Measurements from ENCODE around the gene STARD8.

The STARD8 gene

DNA sequence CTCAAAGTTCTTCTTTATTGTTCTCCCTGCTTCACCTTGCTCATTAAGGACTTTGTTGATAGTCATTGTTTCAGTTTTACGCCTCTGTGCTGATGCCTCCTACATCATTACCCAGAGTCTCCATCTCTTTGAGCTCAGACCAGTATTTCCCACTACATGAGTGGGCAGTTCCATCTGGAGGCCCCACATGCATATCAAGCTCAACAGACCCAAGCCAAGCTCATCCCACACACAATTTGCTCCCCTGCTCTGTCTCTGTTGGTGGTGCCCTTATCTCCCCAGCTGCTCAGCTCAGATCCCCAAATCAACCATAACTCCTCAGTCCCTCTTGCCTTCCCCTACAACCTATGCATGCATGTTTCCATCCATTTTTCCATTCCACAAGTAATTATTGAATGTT is 96.3 kb downstream of the STARD8 start:
- TF ChIP-seq, protein P1, sequence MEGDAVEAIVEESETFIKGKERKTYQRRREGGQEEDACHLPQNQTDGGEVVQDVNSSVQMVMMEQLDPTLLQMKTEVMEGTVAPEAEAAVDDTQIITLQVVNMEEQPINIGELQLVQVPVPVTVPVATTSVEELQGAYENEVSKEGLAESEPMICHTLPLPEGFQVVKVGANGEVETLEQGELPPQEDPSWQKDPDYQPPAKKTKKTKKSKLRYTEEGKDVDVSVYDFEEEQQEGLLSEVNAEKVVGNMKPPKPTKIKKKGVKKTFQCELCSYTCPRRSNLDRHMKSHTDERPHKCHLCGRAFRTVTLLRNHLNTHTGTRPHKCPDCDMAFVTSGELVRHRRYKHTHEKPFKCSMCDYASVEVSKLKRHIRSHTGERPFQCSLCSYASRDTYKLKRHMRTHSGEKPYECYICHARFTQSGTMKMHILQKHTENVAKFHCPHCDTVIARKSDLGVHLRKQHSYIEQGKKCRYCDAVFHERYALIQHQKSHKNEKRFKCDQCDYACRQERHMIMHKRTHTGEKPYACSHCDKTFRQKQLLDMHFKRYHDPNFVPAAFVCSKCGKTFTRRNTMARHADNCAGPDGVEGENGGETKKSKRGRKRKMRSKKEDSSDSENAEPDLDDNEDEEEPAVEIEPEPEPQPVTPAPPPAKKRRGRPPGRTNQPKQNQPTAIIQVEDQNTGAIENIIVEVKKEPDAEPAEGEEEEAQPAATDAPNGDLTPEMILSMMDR (IDR thresholded peaks at IDR 0.05; ENCODE audit: low read depth, low read length): no peak
- no peak for TF ChIP-seq EZH2phosphoT487 (IDR thresholded peaks at IDR 0.05; ENCODE audit: low read depth)
- no peak overlapping the region for H3K4me2 ChIP-seq (ENCODE audit: low read length)
- no peaks in the 10 kb centered on the region for H3K27me3 ChIP-seq (ENCODE audit: low read depth, low read length)

DNA sequence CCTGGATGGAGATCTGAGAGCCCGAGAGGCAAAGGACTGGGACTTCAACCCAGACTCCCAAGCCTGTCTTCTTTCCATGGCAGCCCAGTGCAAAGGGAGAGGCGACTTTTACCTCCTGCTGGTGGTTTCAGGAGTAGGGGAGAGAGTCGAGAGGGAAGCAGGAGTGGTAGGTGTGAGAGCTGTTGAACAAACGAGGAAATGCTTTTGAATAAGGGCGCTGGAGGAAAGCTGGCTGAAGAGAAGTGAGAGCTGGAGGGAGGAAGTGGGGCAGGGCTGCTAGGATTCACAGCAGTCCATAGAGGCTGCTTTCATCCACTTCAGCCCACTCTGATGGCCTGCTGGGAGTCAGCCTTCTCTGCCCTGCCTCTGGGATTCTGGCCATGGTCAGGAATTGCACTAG is 99.5 kb downstream of the STARD8 start:
- TF ChIP-seq EZH2phosphoT487 (IDR thresholded peaks at IDR 0.05; ENCODE audit: low read depth): no peak
- TF ChIP-seq, protein P1 (IDR thresholded peaks at IDR 0.05; ENCODE audit: low read depth, low read length): no peak
- H3K4me2 ChIP-seq (ENCODE audit: low read length): peak overlapping the region; percentile 28
- H3K9ac ChIP-seq (ENCODE audit: low read length): no peak overlapping the region
- H3K27me3 ChIP-seq (ENCODE audit: low read depth, low read length): no peaks in the 10 kb centered on the region
- no peaks in the 10 kb centered on the region for H3K79me2 ChIP-seq (ENCODE audit: low read length)
- no peaks in the 10 kb centered on the region for H4K20me1 ChIP-seq (ENCODE audit: insufficient read depth, low read length)
- H3K4me3 ChIP-seq (ENCODE audit: low read length): no peak overlapping the region
- H3K4me1 ChIP-seq (ENCODE audit: low read length): peaks cover 20% of the 10 kb centered on the region
- no peak overlapping the region for H3K27ac ChIP-seq (ENCODE audit: low read length)
- no peak overlapping the region for H2AFZ ChIP-seq (ENCODE audit: low read depth, low read length)
- H3K9me3 ChIP-seq (ENCODE audit: insufficient read depth, low read length): no peaks in the 10 kb centered on the region
- H3K36me3 ChIP-seq (replicated peaks; ENCODE audit: low read depth, low read length): no peaks in the 10 kb centered on the region

More for the DNA sequence above, 96.3 kb downstream of the STARD8 start:
- Histone ChIP-seq H3K79me2 (ENCODE audit: low read length) (no peaks in the 10 kb centered on the region), H3K4me3 (ENCODE audit: low read length) (no peak overlapping the region), H2AFZ (ENCODE audit: low read depth, low read length) (no peak overlapping the region), H3K27ac (ENCODE audit: low read length) (no peak overlapping the region), H3K9me3 (ENCODE audit: insufficient read depth, low read length) (no peaks in the 10 kb centered on the region), H3K4me1 (ENCODE audit: low read length) (peaks cover 10% of the 10 kb centered on the region), H3K36me3 (replicated peaks; ENCODE audit: low read depth, low read length) (no peaks in the 10 kb centered on the region), H3K9ac (ENCODE audit: low read length) (no peak overlapping the region), H4K20me1 (ENCODE audit: insufficient read depth, low read length) (no peaks in the 10 kb centered on the region)

DNA sequence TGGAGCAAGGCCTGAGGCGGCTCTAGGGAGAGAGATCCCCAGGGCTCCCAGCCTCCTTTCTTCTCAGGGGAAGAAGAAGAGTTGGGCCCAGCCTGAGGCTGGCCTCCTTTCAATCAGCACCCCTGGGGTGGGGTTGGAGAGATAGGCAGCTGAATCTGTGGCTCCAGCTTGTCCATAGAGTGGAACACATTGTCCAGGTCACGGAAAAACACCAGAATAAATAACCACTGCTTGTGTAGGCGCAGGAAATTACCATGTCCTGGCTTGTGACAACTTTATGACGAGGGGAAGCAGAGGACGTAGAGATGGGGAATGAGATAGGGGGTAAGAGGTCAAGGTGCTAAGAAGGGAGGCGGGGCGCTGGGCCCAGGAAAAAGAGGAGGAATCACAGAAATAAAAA is 100.6 kb downstream of the STARD8 start:
- Histone ChIP-seq H3K4me1 (ENCODE audit: low read length) (peaks cover 20% of the 10 kb centered on the region), H3K36me3 (replicated peaks; ENCODE audit: low read depth, low read length) (no peaks in the 10 kb centered on the region), H3K79me2 (ENCODE audit: low read length) (no peaks in the 10 kb centered on the region), H3K9ac (ENCODE audit: low read length) (no peak overlapping the region), H3K4me3 (ENCODE audit: low read length) (no peak overlapping the region), H2AFZ (ENCODE audit: low read depth, low read length) (no peak overlapping the region), H3K27me3 (ENCODE audit: low read depth, low read length) (no peaks in the 10 kb centered on the region), H4K20me1 (ENCODE audit: insufficient read depth, low read length) (no peaks in the 10 kb centered on the region), H3K27ac (ENCODE audit: low read length) (no peak overlapping the region), H3K9me3 (ENCODE audit: insufficient read depth, low read length) (no peaks in the 10 kb centered on the region), H3K4me2 (ENCODE audit: low read length) (no peak overlapping the region)
- TF ChIP-seq EZH2phosphoT487 (IDR thresholded peaks at IDR 0.05; ENCODE audit: low read depth): no peak
- TF ChIP-seq, protein P1 (IDR thresholded peaks at IDR 0.05; ENCODE audit: low read depth, low read length): no peak

DNA sequence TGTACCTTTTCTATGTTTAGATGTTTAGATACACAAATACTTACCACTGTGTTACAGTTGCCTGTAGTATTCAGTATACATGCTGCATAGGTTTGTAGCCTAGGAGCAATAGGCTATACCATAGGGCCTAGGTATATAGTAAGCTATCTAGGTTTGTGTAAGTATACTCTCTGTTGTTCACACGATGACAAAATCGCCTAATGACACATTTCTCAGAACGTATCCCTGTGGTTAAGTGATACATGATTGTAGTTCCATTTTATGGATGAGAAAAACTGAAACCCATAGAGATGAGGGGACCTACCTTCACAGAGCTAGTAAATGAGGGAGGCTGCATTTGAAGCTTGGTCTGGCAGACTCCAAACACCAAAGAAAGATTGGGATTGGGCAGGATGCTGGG is 102.0 kb downstream of the STARD8 start:
- H3K27ac ChIP-seq (ENCODE audit: low read length): no peak overlapping the region
- TF ChIP-seq EZH2phosphoT487 (IDR thresholded peaks at IDR 0.05; ENCODE audit: low read depth): no peak
- TF ChIP-seq, protein P1 (IDR thresholded peaks at IDR 0.05; ENCODE audit: low read depth, low read length): no peak
- no peak overlapping the region for H2AFZ ChIP-seq (ENCODE audit: low read depth, low read length)
- H3K9me3 ChIP-seq (ENCODE audit: insufficient read depth, low read length): no peaks in the 10 kb centered on the region
- no peak overlapping the region for H3K4me3 ChIP-seq (ENCODE audit: low read length)
- H3K79me2 ChIP-seq (ENCODE audit: low read length): no peaks in the 10 kb centered on the region
- no peaks in the 10 kb centered on the region for H3K27me3 ChIP-seq (ENCODE audit: low read depth, low read length)
- peaks cover 24% of the 10 kb centered on the region for H3K4me1 ChIP-seq (ENCODE audit: low read length)
- no peak overlapping the region for H3K9ac ChIP-seq (ENCODE audit: low read length)
- H3K36me3 ChIP-seq (replicated peaks; ENCODE audit: low read depth, low read length): no peaks in the 10 kb centered on the region
- no peak overlapping the region for H3K4me2 ChIP-seq (ENCODE audit: low read length)
- no peaks in the 10 kb centered on the region for H4K20me1 ChIP-seq (ENCODE audit: insufficient read depth, low read length)

Measured in OCI-LY3 (cell line).